ENCODE measurements around the gene RASAL3. TPM values are rescaled to one million over a fixed set of nuclear protein-coding genes. Genes with fewer than 3 reads are reported as not detected.

The RASAL3 gene
- total RNA-seq, 1 experiment from 2014 or later = 0.10 TPM

GRCh38 chr19:15436012-15436825 is 28.1 kb downstream of the RASAL3 start:
- Histone ChIP-seq H3K4me1 (ENCODE audit: control insufficient read depth, insufficient read depth, low read length) (peaks cover 5% of the 10 kb centered on the region; the same call in 1 of the 2 replicates), H3K9me3 (ENCODE audit: control insufficient read depth, insufficient read depth, low read depth, low read length) (no peaks in the 10 kb centered on the region), H3K36me3 (ENCODE audit: control insufficient read depth, insufficient read depth, low read length) (peaks cover 2% of the 10 kb centered on the region; the same call in 1 of the 2 replicates), H3K27me3 (ENCODE audit: control insufficient read depth, insufficient read depth, low read length) (no peaks in the 10 kb centered on the region), H3K4me3 (ENCODE audit: low read depth in 2 of 2, low read length in 2 of 2) (no peak overlapping the region), H3K27ac (ENCODE audit: low read length) (no peak overlapping the region)
- no peak for DNase-seq (ENCODE audit: low read depth, low spot score)
- POLR2A ChIA-PET = interaction anchor here (0.6 kb wide), 1 partner anchor 91 kb away, joined by 4 read pairs; no protein-coding TSS in a partner anchor
- no peak for ATAC-seq
- CTCF ChIA-PET = no interaction called here
- no TSS peak for BruUV-seq (replicated peaks)
- intact Hi-C loops (cut with micrococcal nuclease; ENCODE audit: unreplicated experiment) = no loop called here
- in situ Hi-C loops (cut with HindIII; ENCODE audit: low pct_unique_long_range_greater_than_20kb, low sequenced_read_pairs) = no loop called here
- TF ChIP-seq POLR2AphosphoS5 (IDR thresholded peaks at IDR 0.05; ENCODE audit: low read depth, low read length) = no peak
- no peak for TF ChIP-seq CTCF (IDR thresholded peaks at IDR 0.05)
- TF ChIP-seq SIN3A (IDR thresholded peaks at IDR 0.05; ENCODE audit: borderline replicate concordance, insufficient read depth, low read depth, low read length) = no peak
- TF ChIP-seq REST (IDR thresholded peaks at IDR 0.05; ENCODE audit: insufficient read depth in 1 of 2, low read depth in 2 of 2, low read length in 1 of 2) = no peak
- no peak for TF ChIP-seq TCF7L2 (IDR thresholded peaks at IDR 0.05; ENCODE audit: low read depth, low read length)

- ATAC-seq = no peak
- no peak for DNase-seq (ENCODE audit: low read depth, low spot score)
- H3K27me3 ChIP-seq (ENCODE audit: control insufficient read depth, insufficient read depth, low read length) = no peaks in the 10 kb centered on the region
- H3K36me3 ChIP-seq (ENCODE audit: control insufficient read depth, insufficient read depth, low read length) = peaks cover 2% of the 10 kb centered on the region; the same call in 1 of the 2 replicates
- peak overlapping the region; percentile 56 to 91 for H3K4me3 ChIP-seq (ENCODE audit: low read depth in 2 of 2, low read length in 2 of 2)
- no peaks in the 10 kb centered on the region for H3K9me3 ChIP-seq (ENCODE audit: control insufficient read depth, insufficient read depth, low read depth, low read length)
- H3K27ac ChIP-seq (ENCODE audit: low read length) = peak overlapping the region; percentile 62; the same call in 1 of the 2 replicates
- ChIA-PET CTCF (no interaction called here), POLR2A (no interaction called here)
- no peak for TF ChIP-seq POLR2AphosphoS5 (IDR thresholded peaks at IDR 0.05; ENCODE audit: low read depth, low read length)
- TF ChIP-seq CTCF (IDR thresholded peaks at IDR 0.05) = no peak
- no peak for TF ChIP-seq SIN3A (IDR thresholded peaks at IDR 0.05; ENCODE audit: borderline replicate concordance, insufficient read depth, low read depth, low read length)
- no peak for TF ChIP-seq TCF7L2 (IDR thresholded peaks at IDR 0.05; ENCODE audit: low read depth, low read length)
- TF ChIP-seq REST (IDR thresholded peaks at IDR 0.05; ENCODE audit: insufficient read depth in 1 of 2, low read depth in 2 of 2, low read length in 1 of 2) = no peak
- in situ Hi-C loops (cut with HindIII; ENCODE audit: low pct_unique_long_range_greater_than_20kb, low sequenced_read_pairs) = no loop called here
- intact Hi-C loops (cut with micrococcal nuclease; ENCODE audit: unreplicated experiment) = no loop called here
- H3K4me1 ChIP-seq (ENCODE audit: control insufficient read depth, insufficient read depth, low read length) = peaks cover 10% of the 10 kb centered on the region; the same call in 1 of the 2 replicates
- no TSS peak for BruUV-seq (replicated peaks)
Measured at GRCh38 chr19:15433519-15434069, 30.8 kb downstream of the RASAL3 start.

Data from Panc1 (cell line).